WI38 (cell line): ENCODE results near the gene SEC24B.

ENCODE experiments used
- H3K4me3 ChIP-seq: 2 replicates; pipeline ENCODE4 v1.5.1; 2011; ENCODE audit warnings: low read depth, mild to moderate bottlenecking, control low read depth, low read length
- CTCF ChIP-seq: IDR thresholded peaks from 2 replicates; pipeline ENCODE4 v1.5.1; 2012; ENCODE audit warnings: low read depth, mild to moderate bottlenecking, control low read depth, low read length

Gene SEC24B

DNA sequence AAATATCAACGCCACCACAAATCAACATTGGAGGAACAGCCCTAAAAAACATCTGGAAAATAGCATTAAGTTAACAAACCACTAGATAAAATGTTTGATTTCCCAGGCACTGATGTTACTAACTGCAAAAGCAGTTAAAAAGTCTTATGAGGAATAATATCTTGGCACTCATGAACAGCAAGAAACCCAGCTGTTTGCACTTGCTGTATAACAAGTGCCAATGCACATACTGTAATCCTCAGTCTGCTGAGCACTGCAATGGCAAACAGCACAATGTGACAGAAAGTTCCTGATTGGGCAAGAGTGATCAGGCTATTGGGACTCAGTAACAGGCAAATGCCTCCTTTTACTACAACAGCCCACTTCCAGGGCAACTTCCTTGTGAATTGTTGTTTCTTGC is 20.8 kb upstream of the SEC24B start:
- TF ChIP-seq CTCF, result no peak
- H3K4me3 ChIP-seq, result no peak overlapping the region

DNA sequence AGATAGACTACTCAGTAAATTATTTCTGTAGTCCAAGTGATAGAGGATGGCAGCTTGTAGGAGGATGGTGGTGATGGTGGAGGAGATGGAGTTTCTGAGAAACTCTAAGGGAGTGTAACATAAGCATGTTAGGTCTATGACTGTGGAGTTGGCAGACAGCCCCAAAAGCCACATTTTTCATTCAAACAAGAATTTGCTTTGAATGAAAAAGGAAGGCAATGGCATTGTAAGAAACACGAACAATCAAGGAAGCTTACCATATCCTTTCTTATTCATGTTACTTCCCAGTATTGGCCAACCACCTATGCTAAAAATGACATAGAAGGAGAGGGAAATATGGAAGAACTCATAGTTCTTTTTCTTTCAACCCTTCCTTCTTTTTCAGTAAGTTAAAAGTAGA is 18.7 kb upstream of the SEC24B start:
- H3K4me3 ChIP-seq, result no peak overlapping the region
- TF ChIP-seq CTCF, result no peak

DNA sequence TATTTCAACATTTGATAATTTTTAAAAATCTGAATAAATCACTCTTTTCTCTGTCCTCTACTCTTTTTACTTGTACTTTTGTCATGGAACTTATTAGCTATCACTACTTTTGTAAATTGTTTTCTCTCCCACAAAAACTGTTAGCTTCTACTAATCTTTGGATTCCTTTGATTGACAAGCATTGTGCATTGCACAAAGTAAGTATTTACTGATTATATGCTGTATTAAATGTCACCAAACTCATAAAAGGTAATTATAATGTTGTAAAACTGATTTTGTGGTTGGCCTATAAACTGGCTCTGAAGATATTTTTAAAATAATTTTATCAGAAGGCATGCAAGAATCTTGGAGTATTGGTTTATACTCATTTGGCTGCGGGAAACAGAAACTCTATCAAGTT is 15.0 kb upstream of the SEC24B start:
- H3K4me3 ChIP-seq, result no peak overlapping the region
- no peak for TF ChIP-seq CTCF

GRCh38 chr4:109419679-109420078 is 13.9 kb upstream of the SEC24B start:
- H3K4me3 ChIP-seq, result no peak overlapping the region
- no peak for TF ChIP-seq CTCF

DNA sequence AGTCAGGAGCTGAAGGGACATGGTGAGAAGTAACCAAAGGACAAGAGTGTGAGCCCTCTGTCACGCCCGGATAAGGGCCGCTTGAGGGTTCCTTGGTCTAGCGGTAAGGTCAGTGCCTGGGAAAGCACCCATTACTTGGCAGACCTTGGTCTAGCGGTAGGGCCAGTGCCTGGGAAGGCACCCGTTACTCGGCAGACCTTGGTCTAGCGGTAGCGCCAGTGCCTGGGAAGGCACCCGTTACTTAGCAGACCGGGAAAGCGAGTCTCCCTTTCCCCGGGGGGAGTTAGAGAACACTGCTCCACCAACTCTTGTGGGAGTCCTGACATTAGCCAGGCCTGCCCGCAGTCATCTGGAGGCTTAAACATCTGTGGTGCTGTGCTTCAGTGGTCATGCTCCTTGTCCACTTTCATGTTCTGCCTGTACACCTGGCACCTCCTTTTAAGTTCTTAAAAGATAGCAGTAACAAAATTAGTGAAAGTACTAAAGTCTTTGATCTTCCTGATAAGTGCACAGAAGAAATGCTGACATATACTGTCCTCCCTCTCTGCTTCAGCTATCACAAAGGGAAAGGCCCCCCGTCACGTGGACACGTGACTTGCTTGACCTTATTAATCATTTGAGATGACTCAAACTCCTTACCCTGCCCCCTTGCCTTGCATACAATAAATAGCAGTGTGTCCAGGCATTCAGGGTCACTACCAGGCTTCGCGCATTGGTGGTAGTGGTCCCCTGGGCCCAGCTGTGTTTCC is 9.3 kb upstream of the SEC24B start:
- no peak for TF ChIP-seq CTCF
- no peak overlapping the region for H3K4me3 ChIP-seq

GRCh38 chr4:109425405-109425804 is 8.2 kb upstream of the SEC24B start:
- H3K4me3 ChIP-seq, result no peak overlapping the region
- no peak for TF ChIP-seq CTCF

GRCh38 chr4:109429545-109429944 is 4.1 kb upstream of the SEC24B start:
- no peak overlapping the region for H3K4me3 ChIP-seq
- TF ChIP-seq CTCF, result no peak
